Measurements from ENCODE around the gene TBX21. TPM values are rescaled to one million over a fixed set of nuclear protein-coding genes. Genes with fewer than 3 reads are reported as not detected.

The TBX21 gene, protein sequence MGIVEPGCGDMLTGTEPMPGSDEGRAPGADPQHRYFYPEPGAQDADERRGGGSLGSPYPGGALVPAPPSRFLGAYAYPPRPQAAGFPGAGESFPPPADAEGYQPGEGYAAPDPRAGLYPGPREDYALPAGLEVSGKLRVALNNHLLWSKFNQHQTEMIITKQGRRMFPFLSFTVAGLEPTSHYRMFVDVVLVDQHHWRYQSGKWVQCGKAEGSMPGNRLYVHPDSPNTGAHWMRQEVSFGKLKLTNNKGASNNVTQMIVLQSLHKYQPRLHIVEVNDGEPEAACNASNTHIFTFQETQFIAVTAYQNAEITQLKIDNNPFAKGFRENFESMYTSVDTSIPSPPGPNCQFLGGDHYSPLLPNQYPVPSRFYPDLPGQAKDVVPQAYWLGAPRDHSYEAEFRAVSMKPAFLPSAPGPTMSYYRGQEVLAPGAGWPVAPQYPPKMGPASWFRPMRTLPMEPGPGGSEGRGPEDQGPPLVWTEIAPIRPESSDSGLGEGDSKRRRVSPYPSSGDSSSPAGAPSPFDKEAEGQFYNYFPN
- not detected in 2 replicates for total RNA-seq (2014; rRNA removed)
- Bru-seq, nascent RNA, result not detected
- not detected for BruChase-seq, experiment 1, labeled RNA remaining after a 6-hour chase
- percentile 6 among the genes with signal in this experiment for BruChase-seq, experiment 2, labeled RNA remaining after a 2-hour chase
- long read RNA-seq, result 0 reads

DNA sequence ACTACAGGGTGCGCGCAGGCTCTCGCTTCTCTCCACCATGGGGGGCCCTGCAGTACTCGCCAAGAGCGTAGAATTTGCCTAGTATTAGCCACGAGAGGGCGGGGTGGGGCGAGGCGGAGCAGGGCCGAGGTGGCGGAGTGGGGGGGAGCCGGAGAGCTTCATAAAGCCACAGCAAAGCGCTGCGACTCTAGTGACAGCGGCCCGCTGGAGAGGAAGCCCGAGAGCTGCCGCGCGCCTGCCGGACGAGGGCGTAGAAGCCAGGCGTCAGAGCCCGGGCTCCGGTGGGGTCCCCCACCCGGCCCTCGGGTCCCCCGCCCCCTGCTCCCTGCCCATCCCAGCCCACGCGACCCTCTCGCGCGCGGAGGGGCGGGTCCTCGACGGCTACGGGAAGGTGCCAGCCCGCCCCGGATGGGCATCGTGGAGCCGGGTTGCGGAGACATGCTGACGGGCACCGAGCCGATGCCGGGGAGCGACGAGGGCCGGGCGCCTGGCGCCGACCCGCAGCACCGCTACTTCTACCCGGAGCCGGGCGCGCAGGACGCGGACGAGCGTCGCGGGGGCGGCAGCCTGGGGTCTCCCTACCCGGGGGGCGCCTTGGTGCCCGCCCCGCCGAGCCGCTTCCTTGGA, at the start of gene TBX21:
Gene TBX21 (plus strand): TSS at position 190 of the 627 bp plus-strand sequence. CDS start 219 bp downstream, at position 409.
- ChIA-PET POLR2A (ENCODE audit: unreplicated experiment) (no interaction called here), CTCF (interaction anchor here (0.6 kb wide), 1 partner anchor 39 kb away, joined by 7 read pairs; no protein-coding TSS in a partner anchor)
- no peak within 1 kb of the TSS for H3K4me2 ChIP-seq (ENCODE audit: low read length)
- no peaks in the 10 kb centered on the region for H3F3A ChIP-seq (ENCODE audit: low read length, unreplicated experiment)
- DNase-seq, result no peak
- BruUV-seq (replicated peaks), result no TSS peak
- H3K9ac ChIP-seq (ENCODE audit: low read length), result no peak within 1 kb of the TSS
- no peaks in the 10 kb centered on the region for H3K79me2 ChIP-seq (ENCODE audit: low read length)
- TF ChIP-seq EZH2 (IDR thresholded peaks at IDR 0.05; ENCODE audit: low read length, unreplicated experiment) (no peak), EZH2phosphoT487 (IDR thresholded peaks at IDR 0.05; ENCODE audit: borderline replicate concordance, low read length) (no peak), CTCF (conservative IDR thresholded peaks at IDR 0.05; ENCODE audit: low read depth, low read length) (no peak)
- no peaks in the 10 kb centered on the region for H3K9me2 ChIP-seq (replicated peaks; ENCODE audit: low read length)
- H3K9me3 ChIP-seq (ENCODE audit: low read length), result no peaks in the 10 kb centered on the region
- no peaks in the 10 kb centered on the region for H4K20me1 ChIP-seq (ENCODE audit: low read length)
- H3K4me3 ChIP-seq (ENCODE audit: low read length), result no peak within 1 kb of the TSS
- no peak; the same call in 1 of the 2 replicates for ATAC-seq
- H3K27me3 ChIP-seq (ENCODE audit: low read length), result no peaks in the 10 kb centered on the region
- no peaks in the 10 kb centered on the region for H3K4me1 ChIP-seq (ENCODE audit: insufficient read depth, low read length)
- H3K36me3 ChIP-seq (ENCODE audit: low read depth, low read length), result no peaks in the 10 kb centered on the region
- H3K27ac ChIP-seq (ENCODE audit: low read length), result no peak within 1 kb of the TSS
- intact Hi-C loops (cut with micrococcal nuclease), result no loop called here
- H2AFZ ChIP-seq (ENCODE audit: low read length), result no peak within 1 kb of the TSS

- no TSS peak for BruUV-seq (replicated peaks)
- ChIA-PET POLR2A (ENCODE audit: unreplicated experiment) (no interaction called here), CTCF (no interaction called here)
- Histone ChIP-seq H3K79me2 (ENCODE audit: low read length) (no peaks in the 10 kb centered on the region), H3K4me2 (ENCODE audit: low read length) (no peak overlapping the region), H4K20me1 (ENCODE audit: low read length) (peaks cover 7% of the 10 kb centered on the region; the same call in 1 of the 2 replicates), H3K27ac (ENCODE audit: low read length) (no peak overlapping the region), H3K4me3 (ENCODE audit: low read length) (no peak overlapping the region), H3F3A (ENCODE audit: low read length, unreplicated experiment) (peaks cover 12% of the 10 kb centered on the region), H3K9me2 (replicated peaks; ENCODE audit: low read length) (no peaks in the 10 kb centered on the region), H2AFZ (ENCODE audit: low read length) (no peak overlapping the region), H3K4me1 (ENCODE audit: insufficient read depth, low read length) (no peaks in the 10 kb centered on the region), H3K36me3 (ENCODE audit: low read depth, low read length) (peaks cover 64% of the 10 kb centered on the region), H3K9ac (ENCODE audit: low read length) (no peak overlapping the region), H3K9me3 (ENCODE audit: low read length) (no peaks in the 10 kb centered on the region), H3K27me3 (ENCODE audit: low read length) (no peaks in the 10 kb centered on the region)
- DNase-seq (no peak), ATAC-seq (no peak)
- intact Hi-C loops (cut with micrococcal nuclease), result no loop called here
- TF ChIP-seq EZH2 (IDR thresholded peaks at IDR 0.05; ENCODE audit: low read length, unreplicated experiment) (no peak), EZH2phosphoT487 (IDR thresholded peaks at IDR 0.05; ENCODE audit: borderline replicate concordance, low read length) (no peak), CTCF (conservative IDR thresholded peaks at IDR 0.05; ENCODE audit: low read depth, low read length) (no peak)
Measured at GRCh38 chr17:47684025-47684424, 49.0 kb upstream of the TBX21 start.
